GM12878 (cell line): Measurements from ENCODE around the gene BRCA1. TPM values are rescaled to one million over a fixed set of nuclear protein-coding genes. Genes with fewer than 3 reads are reported as not detected.

Experiments used
- ATAC-seq: fragments of 200-7000 bp; cut with Tn5 transposase; 3 replicates; pipeline ENCODE4 v1.9.1; 2020; ENCODE audit warnings: mild to moderate bottlenecking, moderate library complexity
- BruUV-seq: library from RNA; stranded (reverse); fragments of 400-500 nt; replicated peaks from 2 replicates; lab custom pipeline; 2021; lab: Mats Ljungman, UMichigan
- CTCF ChIA-PET: fragments of 300-600 bp; sonication (Branson Sonifier 250); formaldehyde crosslinking; extraction: SDS; loops from one replicate; lab custom pipeline; 2021; ENCODE audit warnings: inconsistent platforms; lab: Yijun Ruan, JAX
- POLR2A ChIA-PET: fragments of 350-600 bp; formaldehyde crosslinking; extraction: SDS; loops from one replicate; lab custom pipeline; 2021; ENCODE audit warnings: inconsistent platforms; lab: Charles Lee
- RAD21 ChIA-PET: fragments of 300-600 bp; sonication (Branson Sonifier 250); formaldehyde crosslinking; loops from one replicate; lab custom pipeline; 2023; ENCODE audit warnings: antibody characterized with exemption; ENCODE audit not compliant: unreplicated experiment; lab: Charles Lee
- SMC1A ChIA-PET: fragments of 300-600 bp; sonication (Branson Sonifier 250); formaldehyde crosslinking; loops from one replicate; lab custom pipeline; 2023; ENCODE audit not compliant: unreplicated experiment, uncharacterized antibody; lab: Charles Lee
- DNase-seq: peaks from one replicate; pipeline ENCODE4 v3.0.0-alpha.2; 2011; ENCODE audit warnings: low read depth, low spot score
- FAIRE-seq: peaks from 3 replicates; lab custom pipeline; 2011; peaks lifted over from hg19 to GRCh38; lab: Jason Lieb, UNC
- H2AFZ ChIP-seq: 2 replicates; pipeline ENCODE4 v1.6.0; 2011; ENCODE audit warnings: low read depth, low read length, control low read depth; ENCODE audit not compliant: control insufficient read depth
- H3K27ac ChIP-seq: 2 replicates; pipeline ENCODE4 v1.5.1; 2011; ENCODE audit warnings: control low read depth; ENCODE audit not compliant: control insufficient read depth, insufficient read depth
- H3K27me3 ChIP-seq, 2 experiments: replicated peaks in 1 of 2; 2 replicates each; pipeline versions ENCODE4 v1.6.0 to v1.6.1; 2011; ENCODE audit warnings: low read length in 1 of 2; ENCODE audit not compliant: control insufficient read depth in 2 of 2, insufficient read depth in 2 of 2
- H3K36me3 ChIP-seq, 2 experiments: 2 replicates each; pipeline ENCODE4 v1.5.1; 2011; ENCODE audit warnings: low read length in 1 of 2; ENCODE audit not compliant: control insufficient read depth in 2 of 2, insufficient read depth in 2 of 2
- H3K4me1 ChIP-seq: 2 replicates; pipeline ENCODE4 v1.6.1; 2011; ENCODE audit warnings: mild to moderate bottlenecking, low read length, moderate library complexity, mixed read lengths; ENCODE audit not compliant: control insufficient read depth, insufficient read depth
- H3K4me2 ChIP-seq: 2 replicates; pipeline ENCODE4 v1.6.0; 2011; ENCODE audit warnings: control low read depth; ENCODE audit not compliant: control insufficient read depth, insufficient read depth
- H3K4me3 ChIP-seq: fragments of 200-600 bp; sonication (generic); 2 replicates; pipeline ENCODE4 v1.5.1; 2016
- H3K79me2 ChIP-seq: 2 replicates; pipeline ENCODE4 v1.6.0; 2011; ENCODE audit warnings: low read length; ENCODE audit not compliant: control insufficient read depth, insufficient read depth
- H3K9ac ChIP-seq: 2 replicates; pipeline ENCODE4 v1.8.0; 2011; ENCODE audit warnings: low read length, control low read depth, mixed read lengths; ENCODE audit not compliant: control insufficient read depth, insufficient read depth
- H3K9me3 ChIP-seq: replicated peaks from 3 replicates; pipeline ENCODE4 v1.5.1; 2011; ENCODE audit warnings: mild to moderate bottlenecking, low read length; ENCODE audit not compliant: control insufficient read depth, insufficient read depth
- H4K20me1 ChIP-seq: 2 replicates; pipeline ENCODE4 v1.6.0; 2011; ENCODE audit not compliant: control insufficient read depth, insufficient read depth
- CUX1 ChIP-seq: IDR thresholded peaks from 2 replicates; pipeline ENCODE4 v1.6.1; 2012; ENCODE audit warnings: improper control_type of control experiment, low read depth, low read length; ENCODE audit not compliant: insufficient replicate concordance
- ESRRA ChIP-seq: IDR thresholded peaks from 2 replicates; pipeline ENCODE4 v1.6.1; 2012; ENCODE audit warnings: mild to moderate bottlenecking, low read length, improper control_type of control experiment
- NKRF ChIP-seq: fragments of 450-650 bp; conservative IDR thresholded peaks from 2 replicates; pipeline ENCODE4 v1.6.1; 2017; ENCODE audit warnings: mild to moderate bottlenecking, moderate library complexity
- POLR2A ChIP-seq: IDR thresholded peaks from 2 replicates; pipeline ENCODE4 v1.6.1; 2011; ENCODE audit warnings: low read depth, mild to moderate bottlenecking, low read length
- SMAD1 ChIP-seq: fragments of 450-650 bp; IDR thresholded peaks from 2 replicates; pipeline ENCODE4 v1.6.1; 2018; ENCODE audit warnings: mild to moderate bottlenecking, low read depth; ENCODE audit not compliant: partially characterized antibody
- WGBS: methylation state at CpG from one replicate; pipeline ENCODE4 v1.1.6; 2016; ENCODE audit warnings: low lambda C conversion rate; ENCODE audit not compliant: insufficient replicate concordance, insufficient coverage; ENCODE audit errors: missing lambda C conversion rate; 5-methylcytosine and 5-hydroxymethylcytosine counted together
- in situ Hi-C: fragments of 300-500 bp; cut with MboI; formaldehyde crosslinking; loops from 9 replicates; pipeline ENCODE4 v1.14.3; 2018; ENCODE audit warnings: mixed read lengths
- intact Hi-C: fragments of 100-400 bp; cut with micrococcal nuclease; formaldehyde crosslinking; loops from one replicate; pipeline ENCODE4 v1.14.2; 2022; ENCODE audit not compliant: unreplicated experiment
- polyA plus RNA-seq, 11 experiments: library from polyadenylated mRNA; depleted of rRNA in 4 of 11; unstranded in 6 of 11; stranded (reverse) in 5 of 11; fragments of >200 nt; fragmentation: Nextera tagmentation in 4 of 11; fragmentation: Illumina TruSeq in 1 of 11; extraction: Ambion mirVana in 4 of 11; extraction: Trizol in 1 of 11; gene quantifications; 1 replicate in 1 of 11; 2 replicates in 10 of 11; pipeline versions ENCODE4 v1.2.1 to v1.2.3, GENCODE V29; 2011 to 2016; ENCODE audit warnings: inconsistent platforms in 2 of 11, missing spikeins in 2 of 11, low read depth in 1 of 11
- total RNA-seq, 4 experiments: library from RNA; depleted of rRNA in 3 of 4; stranded (reverse); fragments of >200 nt in 3 of 4; fragmentation: Illumina TruSeq in 1 of 4; extraction: Trizol in 1 of 4; gene quantifications; 2 replicates each; pipeline versions ENCODE4 v1.2.1 to v1.2.3, GENCODE V29; 2013 to 2021
- TF ChIP-seq, protein P1 (sequence below): IDR thresholded peaks from 2 replicates; pipeline ENCODE4 v1.6.1; 2012; ENCODE audit warnings: low read depth, low read length, improper control_type of control experiment
- TF ChIP-seq, protein P2 (sequence below): IDR thresholded peaks from 2 replicates; pipeline ENCODE4 v1.6.1; 2012; ENCODE audit warnings: low read length, inconsistent platforms

BRCA1 gene
- total and polyA plus RNA-seq, 10 of the 15 experiments (the other 5 are each of a cell fraction or from before 2014, with no cell fraction given) = 16.8 to 71.2 (median 44.2) TPM

GRCh38 chr17:43051969-43052368, 73.2 kb downstream of the BRCA1 start:
- SMC1A ChIA-PET = no interaction called here
- no peak for ATAC-seq
- no peaks in the 10 kb centered on the region for H3K4me1 ChIP-seq
- no peak overlapping the region for H3K4me2 ChIP-seq
- intact Hi-C loops (no loop called here), in situ Hi-C loops (no loop called here)
- H4K20me1 ChIP-seq = no peaks in the 10 kb centered on the region
- no peak overlapping the region for H3K9ac ChIP-seq
- POLR2A ChIA-PET = no interaction called here
- no peak for DNase-seq
- H3K36me3 ChIP-seq = peaks cover 3 to 14% of the 10 kb centered on the region in 2 experiments; a peak in 2 of 4 replicates
- H3K4me3 ChIP-seq = no peak overlapping the region
- CTCF ChIA-PET = interaction anchor here (0.7 kb wide), 1 partner anchor 264 kb away, joined by 3 read pairs; no protein-coding TSS in a partner anchor
- H3K27me3 ChIP-seq = no peaks in the 10 kb centered on the region
- no peaks in the 10 kb centered on the region for H3K79me2 ChIP-seq
- H3K27ac ChIP-seq = no peak overlapping the region
- H2AFZ ChIP-seq = no peak overlapping the region
- WGBS = 100% methylated on average over 1 of the region's 1 CpG
- no peaks in the 10 kb centered on the region for H3K9me3 ChIP-seq
- no TSS peak for BruUV-seq
- no peak for FAIRE-seq
- TF ChIP-seq SMAD1 (no peak), CUX1 (no peak), POLR2A (no peak), ESRRA (no peak), NKRF (no peak)
- TF ChIP-seq, protein P1, sequence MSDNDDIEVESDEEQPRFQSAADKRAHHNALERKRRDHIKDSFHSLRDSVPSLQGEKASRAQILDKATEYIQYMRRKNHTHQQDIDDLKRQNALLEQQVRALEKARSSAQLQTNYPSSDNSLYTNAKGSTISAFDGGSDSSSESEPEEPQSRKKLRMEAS = no peak
- TF ChIP-seq, protein P2, sequence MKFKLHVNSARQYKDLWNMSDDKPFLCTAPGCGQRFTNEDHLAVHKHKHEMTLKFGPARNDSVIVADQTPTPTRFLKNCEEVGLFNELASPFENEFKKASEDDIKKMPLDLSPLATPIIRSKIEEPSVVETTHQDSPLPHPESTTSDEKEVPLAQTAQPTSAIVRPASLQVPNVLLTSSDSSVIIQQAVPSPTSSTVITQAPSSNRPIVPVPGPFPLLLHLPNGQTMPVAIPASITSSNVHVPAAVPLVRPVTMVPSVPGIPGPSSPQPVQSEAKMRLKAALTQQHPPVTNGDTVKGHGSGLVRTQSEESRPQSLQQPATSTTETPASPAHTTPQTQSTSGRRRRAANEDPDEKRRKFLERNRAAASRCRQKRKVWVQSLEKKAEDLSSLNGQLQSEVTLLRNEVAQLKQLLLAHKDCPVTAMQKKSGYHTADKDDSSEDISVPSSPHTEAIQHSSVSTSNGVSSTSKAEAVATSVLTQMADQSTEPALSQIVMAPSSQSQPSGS = no peak
- RAD21 ChIA-PET = no interaction called here
